ENCODE data around the gene MYRIP.
A peak's percentile ranks its signal among the peaks of the same experiment; 100 is the strongest.

MYRIP gene

DNA sequence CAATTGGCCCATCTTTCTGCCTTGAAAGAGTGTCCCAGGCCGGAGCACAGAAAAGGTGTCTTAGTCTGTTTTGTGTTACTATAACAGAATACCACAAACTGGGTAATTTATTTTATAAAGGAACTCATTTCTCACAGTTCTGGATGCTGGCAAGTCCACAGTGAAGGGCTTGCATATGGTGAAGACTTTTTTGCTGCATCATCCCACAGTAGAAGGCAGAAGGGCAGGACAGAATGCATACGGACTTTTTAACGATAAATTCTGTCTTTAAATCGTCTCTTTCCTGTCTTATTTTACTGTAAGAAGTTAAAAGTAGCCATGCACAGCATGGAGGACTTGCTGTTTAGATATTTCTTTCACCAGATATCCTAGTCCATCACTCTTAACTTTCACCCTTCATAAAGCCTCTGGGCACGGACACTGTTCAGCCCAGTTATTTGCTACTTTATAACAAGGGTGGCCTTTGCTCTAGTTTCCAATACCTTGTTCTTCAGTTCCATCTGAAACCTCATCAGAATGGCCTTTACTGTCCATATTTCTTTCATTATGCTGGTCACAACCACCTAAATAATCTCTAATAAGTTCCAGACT, 489.8 kb downstream of the MYRIP start:
- no peak for TF ChIP-seq SNAI2 (CRISPR knock-in tag; IDR thresholded peaks at IDR 0.05)
- ATAC-seq, result peak; percentile 24; the same call in 2 of the 3 replicates

DNA sequence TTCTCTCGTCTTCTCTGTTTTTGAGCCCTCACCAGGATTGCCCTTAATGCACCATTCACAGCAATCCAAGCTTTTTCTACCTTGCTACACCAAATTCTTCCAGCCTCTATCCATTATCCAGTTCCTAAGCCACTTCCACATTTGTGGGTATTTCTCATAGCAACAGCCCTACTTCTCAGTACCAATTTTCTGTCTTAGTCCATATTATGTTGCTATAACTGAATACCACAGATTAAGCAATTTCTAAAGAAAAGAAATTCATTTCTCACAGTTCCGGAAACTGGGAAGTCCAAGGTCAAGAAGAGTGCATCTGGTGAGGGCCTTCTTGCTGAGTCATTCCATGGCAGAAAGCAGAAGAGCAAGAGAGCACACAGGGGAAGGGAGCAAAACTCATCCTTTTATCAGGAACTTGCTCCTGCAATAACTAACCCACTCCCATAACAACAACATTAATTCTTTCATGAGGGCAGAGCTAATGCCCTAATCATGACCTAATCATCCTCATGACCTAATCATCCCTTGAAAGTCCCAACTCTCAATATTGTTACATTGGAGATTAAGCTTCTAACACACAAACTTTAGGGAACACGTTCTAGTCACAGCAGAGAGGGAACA, 490.4 kb downstream of the MYRIP start:
- ATAC-seq, result peak; percentile 90
- TF ChIP-seq ZNF8 (CRISPR knock-in tag; IDR thresholded peaks at IDR 0.05) (no peak), OSR1 (CRISPR knock-in tag; IDR thresholded peaks at IDR 0.05) (no peak), ZFP3 (CRISPR knock-in tag; IDR thresholded peaks at IDR 0.05) (no peak)

DNA sequence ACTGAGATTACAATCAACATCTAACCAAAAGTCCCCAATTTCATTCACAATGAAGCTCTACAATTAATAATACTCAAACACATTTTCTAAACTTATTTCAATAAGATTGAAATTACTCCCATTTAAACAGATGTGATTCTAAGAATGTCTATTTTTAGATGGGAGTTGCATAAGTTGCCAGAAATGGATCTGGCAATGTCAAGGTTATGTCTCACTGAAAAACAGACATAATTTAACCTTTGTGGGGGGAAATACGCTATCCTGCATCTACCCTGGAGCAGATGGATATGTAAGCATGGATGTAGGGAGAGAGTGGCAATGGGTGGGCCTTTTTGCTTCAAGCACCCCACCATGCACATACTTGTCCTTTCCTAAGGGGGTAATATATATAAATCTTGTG, 493.4 kb downstream of the MYRIP start:
- no peak for ATAC-seq
- no peak for TF ChIP-seq OSR1 (CRISPR knock-in tag; IDR thresholded peaks at IDR 0.05)
- TF ChIP-seq, protein P1, sequence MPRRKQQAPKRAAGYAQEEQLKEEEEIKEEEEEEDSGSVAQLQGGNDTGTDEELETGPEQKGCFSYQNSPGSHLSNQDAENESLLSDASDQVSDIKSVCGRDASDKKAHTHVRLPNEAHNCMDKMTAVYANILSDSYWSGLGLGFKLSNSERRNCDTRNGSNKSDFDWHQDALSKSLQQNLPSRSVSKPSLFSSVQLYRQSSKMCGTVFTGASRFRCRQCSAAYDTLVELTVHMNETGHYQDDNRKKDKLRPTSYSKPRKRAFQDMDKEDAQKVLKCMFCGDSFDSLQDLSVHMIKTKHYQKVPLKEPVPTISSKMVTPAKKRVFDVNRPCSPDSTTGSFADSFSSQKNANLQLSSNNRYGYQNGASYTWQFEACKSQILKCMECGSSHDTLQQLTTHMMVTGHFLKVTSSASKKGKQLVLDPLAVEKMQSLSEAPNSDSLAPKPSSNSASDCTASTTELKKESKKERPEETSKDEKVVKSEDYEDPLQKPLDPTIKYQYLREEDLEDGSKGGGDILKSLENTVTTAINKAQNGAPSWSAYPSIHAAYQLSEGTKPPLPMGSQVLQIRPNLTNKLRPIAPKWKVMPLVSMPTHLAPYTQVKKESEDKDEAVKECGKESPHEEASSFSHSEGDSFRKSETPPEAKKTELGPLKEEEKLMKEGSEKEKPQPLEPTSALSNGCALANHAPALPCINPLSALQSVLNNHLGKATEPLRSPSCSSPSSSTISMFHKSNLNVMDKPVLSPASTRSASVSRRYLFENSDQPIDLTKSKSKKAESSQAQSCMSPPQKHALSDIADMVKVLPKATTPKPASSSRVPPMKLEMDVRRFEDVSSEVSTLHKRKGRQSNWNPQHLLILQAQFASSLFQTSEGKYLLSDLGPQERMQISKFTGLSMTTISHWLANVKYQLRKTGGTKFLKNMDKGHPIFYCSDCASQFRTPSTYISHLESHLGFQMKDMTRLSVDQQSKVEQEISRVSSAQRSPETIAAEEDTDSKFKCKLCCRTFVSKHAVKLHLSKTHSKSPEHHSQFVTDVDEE (CRISPR knock-in tag; IDR thresholded peaks at IDR 0.05), result no peak
- TF ChIP-seq, protein P2, sequence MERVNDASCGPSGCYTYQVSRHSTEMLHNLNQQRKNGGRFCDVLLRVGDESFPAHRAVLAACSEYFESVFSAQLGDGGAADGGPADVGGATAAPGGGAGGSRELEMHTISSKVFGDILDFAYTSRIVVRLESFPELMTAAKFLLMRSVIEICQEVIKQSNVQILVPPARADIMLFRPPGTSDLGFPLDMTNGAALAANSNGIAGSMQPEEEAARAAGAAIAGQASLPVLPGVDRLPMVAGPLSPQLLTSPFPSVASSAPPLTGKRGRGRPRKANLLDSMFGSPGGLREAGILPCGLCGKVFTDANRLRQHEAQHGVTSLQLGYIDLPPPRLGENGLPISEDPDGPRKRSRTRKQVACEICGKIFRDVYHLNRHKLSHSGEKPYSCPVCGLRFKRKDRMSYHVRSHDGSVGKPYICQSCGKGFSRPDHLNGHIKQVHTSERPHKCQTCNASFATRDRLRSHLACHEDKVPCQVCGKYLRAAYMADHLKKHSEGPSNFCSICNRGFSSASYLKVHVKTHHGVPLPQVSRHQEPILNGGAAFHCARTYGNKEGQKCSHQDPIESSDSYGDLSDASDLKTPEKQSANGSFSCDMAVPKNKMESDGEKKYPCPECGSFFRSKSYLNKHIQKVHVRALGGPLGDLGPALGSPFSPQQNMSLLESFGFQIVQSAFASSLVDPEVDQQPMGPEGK (CRISPR knock-in tag; IDR thresholded peaks at IDR 0.05; ENCODE audit: borderline replicate concordance), result no peak
- TF ChIP-seq, protein P3, sequence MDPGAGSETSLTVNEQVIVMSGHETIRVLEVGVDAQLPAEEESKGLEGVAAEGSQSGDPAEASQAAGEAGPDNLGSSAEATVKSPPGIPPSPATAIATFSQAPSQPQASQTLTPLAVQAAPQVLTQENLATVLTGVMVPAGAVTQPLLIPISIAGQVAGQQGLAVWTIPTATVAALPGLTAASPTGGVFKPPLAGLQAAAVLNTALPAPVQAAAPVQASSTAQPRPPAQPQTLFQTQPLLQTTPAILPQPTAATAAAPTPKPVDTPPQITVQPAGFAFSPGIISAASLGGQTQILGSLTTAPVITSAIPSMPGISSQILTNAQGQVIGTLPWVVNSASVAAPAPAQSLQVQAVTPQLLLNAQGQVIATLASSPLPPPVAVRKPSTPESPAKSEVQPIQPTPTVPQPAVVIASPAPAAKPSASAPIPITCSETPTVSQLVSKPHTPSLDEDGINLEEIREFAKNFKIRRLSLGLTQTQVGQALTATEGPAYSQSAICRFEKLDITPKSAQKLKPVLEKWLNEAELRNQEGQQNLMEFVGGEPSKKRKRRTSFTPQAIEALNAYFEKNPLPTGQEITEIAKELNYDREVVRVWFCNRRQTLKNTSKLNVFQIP (CRISPR knock-in tag; IDR thresholded peaks at IDR 0.05; ENCODE audit: borderline replicate concordance, low read depth), result no peak
- TF ChIP-seq ESRRG (CRISPR knock-in tag; IDR thresholded peaks at IDR 0.05), result no peak
- TF ChIP-seq PPARA (CRISPR knock-in tag; IDR thresholded peaks at IDR 0.05; ENCODE audit: borderline replicate concordance), result no peak

DNA sequence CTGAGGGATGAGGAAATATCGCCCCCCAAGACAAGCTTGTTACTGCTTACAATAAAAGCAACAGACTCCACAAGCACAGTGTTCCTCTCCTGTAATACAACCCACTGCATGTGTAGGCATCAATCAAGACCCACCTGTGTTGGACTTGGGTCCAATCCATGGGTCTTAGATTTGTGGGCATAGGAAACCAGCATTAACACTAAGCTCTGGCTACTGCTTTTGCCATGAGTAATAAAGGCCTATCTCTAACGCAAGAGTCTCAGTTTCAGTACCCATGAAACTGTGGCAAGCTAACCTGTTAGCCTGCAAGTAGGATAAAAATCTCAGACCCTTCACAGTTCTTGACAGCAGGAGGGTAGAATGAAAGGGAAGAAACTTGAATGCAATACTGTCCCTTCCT, 494.9 kb downstream of the MYRIP start:
- ATAC-seq, result no peak
- no peak for TF ChIP-seq ZNF565 (CRISPR knock-in tag; conservative IDR thresholded peaks at IDR 0.05; ENCODE audit: low read depth)

DNA sequence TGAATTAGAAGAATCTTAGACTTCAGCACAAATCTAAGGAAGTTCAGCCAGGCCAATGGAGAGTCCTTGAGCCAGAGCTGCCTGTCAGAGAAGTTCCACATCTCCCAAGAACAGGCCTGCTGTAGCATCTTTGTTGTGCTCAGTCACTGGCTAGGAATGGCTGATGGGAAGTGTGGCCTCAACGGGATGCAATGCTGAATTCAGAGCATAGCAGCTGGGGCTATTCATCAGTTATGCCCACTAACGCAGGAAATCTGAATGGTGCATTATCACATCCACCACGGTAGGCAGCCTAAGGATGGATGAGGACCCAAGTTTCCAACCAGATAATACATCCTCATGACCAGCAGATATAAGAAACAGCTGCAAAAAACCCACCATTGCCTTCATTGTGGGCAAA, 496.9 kb downstream of the MYRIP start:
- ATAC-seq, result no peak
- TF ChIP-seq, protein P3 (CRISPR knock-in tag; IDR thresholded peaks at IDR 0.05; ENCODE audit: borderline replicate concordance, low read depth), result no peak
- TF ChIP-seq, protein P4, sequence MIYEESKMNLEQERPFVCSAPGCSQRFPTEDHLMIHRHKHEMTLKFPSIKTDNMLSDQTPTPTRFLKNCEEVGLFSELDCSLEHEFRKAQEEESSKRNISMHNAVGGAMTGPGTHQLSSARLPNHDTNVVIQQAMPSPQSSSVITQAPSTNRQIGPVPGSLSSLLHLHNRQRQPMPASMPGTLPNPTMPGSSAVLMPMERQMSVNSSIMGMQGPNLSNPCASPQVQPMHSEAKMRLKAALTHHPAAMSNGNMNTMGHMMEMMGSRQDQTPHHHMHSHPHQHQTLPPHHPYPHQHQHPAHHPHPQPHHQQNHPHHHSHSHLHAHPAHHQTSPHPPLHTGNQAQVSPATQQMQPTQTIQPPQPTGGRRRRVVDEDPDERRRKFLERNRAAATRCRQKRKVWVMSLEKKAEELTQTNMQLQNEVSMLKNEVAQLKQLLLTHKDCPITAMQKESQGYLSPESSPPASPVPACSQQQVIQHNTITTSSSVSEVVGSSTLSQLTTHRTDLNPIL (CRISPR knock-in tag; IDR thresholded peaks at IDR 0.05; ENCODE audit: low read depth), result no peak
- TF ChIP-seq ZNF70 (CRISPR knock-in tag; IDR thresholded peaks at IDR 0.05) (no peak), ZFP30 (CRISPR knock-in tag; IDR thresholded peaks at IDR 0.05) (no peak), CSDC2 (CRISPR knock-in tag; IDR thresholded peaks at IDR 0.05) (no peak), ZC3H10 (CRISPR knock-in tag; IDR thresholded peaks at IDR 0.05) (no peak), ISL1 (CRISPR knock-in tag; IDR thresholded peaks at IDR 0.05) (no peak), OSR1 (CRISPR knock-in tag; IDR thresholded peaks at IDR 0.05) (no peak), TOX (CRISPR knock-in tag; IDR thresholded peaks at IDR 0.05; ENCODE audit: borderline replicate concordance) (no peak), RARB (CRISPR knock-in tag; IDR thresholded peaks at IDR 0.05) (no peak), TCF4 (CRISPR knock-in tag; IDR thresholded peaks at IDR 0.05; ENCODE audit: borderline replicate concordance) (no peak), ARNTL (CRISPR knock-in tag; IDR thresholded peaks at IDR 0.05; ENCODE audit: borderline replicate concordance, low read depth) (no peak)
- TF ChIP-seq, protein P1 (CRISPR knock-in tag; IDR thresholded peaks at IDR 0.05), result no peak
- TF ChIP-seq, protein P5, sequence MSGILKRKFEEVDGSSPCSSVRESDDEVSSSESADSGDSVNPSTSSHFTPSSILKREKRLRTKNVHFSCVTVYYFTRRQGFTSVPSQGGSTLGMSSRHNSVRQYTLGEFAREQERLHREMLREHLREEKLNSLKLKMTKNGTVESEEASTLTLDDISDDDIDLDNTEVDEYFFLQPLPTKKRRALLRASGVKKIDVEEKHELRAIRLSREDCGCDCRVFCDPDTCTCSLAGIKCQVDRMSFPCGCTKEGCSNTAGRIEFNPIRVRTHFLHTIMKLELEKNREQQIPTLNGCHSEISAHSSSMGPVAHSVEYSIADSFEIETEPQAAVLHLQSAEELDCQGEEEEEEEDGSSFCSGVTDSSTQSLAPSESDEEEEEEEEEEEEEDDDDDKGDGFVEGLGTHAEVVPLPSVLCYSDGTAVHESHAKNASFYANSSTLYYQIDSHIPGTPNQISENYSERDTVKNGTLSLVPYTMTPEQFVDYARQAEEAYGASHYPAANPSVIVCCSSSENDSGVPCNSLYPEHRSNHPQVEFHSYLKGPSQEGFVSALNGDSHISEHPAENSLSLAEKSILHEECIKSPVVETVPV (CRISPR knock-in tag; IDR thresholded peaks at IDR 0.05), result no peak
